Panc1 (cell line): ENCODE measurements around the gene CRYBG1. TPM values are rescaled to one million over a fixed set of nuclear protein-coding genes. Genes with fewer than 3 reads are reported as not detected.

Experiments used
- ATAC-seq: fragments of 200-7000 bp; cut with Tn5 transposase; 2 replicates; pipeline ENCODE4 v1.9.1; 2020; ENCODE audit warnings: mild to moderate bottlenecking, moderate library complexity
- BruUV-seq: library from RNA; stranded (reverse); fragments of 400-500 nt; replicated peaks from 2 replicates; lab custom pipeline; 2021; lab: Mats Ljungman, UMichigan
- CTCF ChIA-PET: fragments of 300-600 bp; sonication (Branson Sonifier 250); formaldehyde crosslinking; loops from one replicate; lab custom pipeline; 2022; ENCODE audit warnings: antibody characterized with exemption; lab: Charles Lee
- POLR2A ChIA-PET: fragments of 300-600 bp; sonication (Branson Sonifier 250); formaldehyde crosslinking; loops from one replicate; lab custom pipeline; 2022; ENCODE audit warnings: antibody characterized with exemption; lab: Charles Lee
- DNase-seq: peaks from one replicate; pipeline ENCODE4 v3.0.0-alpha.2; 2010; ENCODE audit warnings: low read depth, low spot score
- H3K27ac ChIP-seq: 2 replicates; pipeline ENCODE4 v1.5.1; 2011; ENCODE audit warnings: mild to moderate bottlenecking, low read length, inconsistent platforms
- H3K27me3 ChIP-seq: fragments of 200-500 bp; sonication (Bioruptor generic); 2 replicates; pipeline ENCODE4 v1.6.0; 2014; ENCODE audit warnings: low read length, inconsistent platforms; ENCODE audit not compliant: control insufficient read depth, insufficient read depth
- H3K36me3 ChIP-seq: fragments of 200-500 bp; sonication (Bioruptor generic); 2 replicates; pipeline ENCODE4 v1.5.1; 2014; ENCODE audit warnings: inconsistent platforms, mild to moderate bottlenecking, low read length, moderate library complexity; ENCODE audit not compliant: control insufficient read depth, insufficient read depth
- H3K4me1 ChIP-seq: 2 replicates; pipeline ENCODE4 v1.5.1; 2011; ENCODE audit warnings: inconsistent platforms, mild to moderate bottlenecking, low read length, moderate library complexity; ENCODE audit not compliant: control insufficient read depth, insufficient read depth
- H3K4me3 ChIP-seq, 2 experiments: 2 replicates each; pipeline ENCODE4 v1.5.1; 2011 to 2012; ENCODE audit warnings: low read depth in 2 of 2, low read length in 2 of 2, mild to moderate bottlenecking in 2 of 2, inconsistent platforms in 1 of 2, moderate library complexity in 1 of 2
- H3K9me3 ChIP-seq: fragments of 200-500 bp; sonication (Bioruptor generic); 2 replicates; pipeline ENCODE4 v1.5.1; 2014; ENCODE audit warnings: low read depth, mild to moderate bottlenecking, inconsistent platforms, low read length, moderate library complexity; ENCODE audit not compliant: control insufficient read depth, insufficient read depth
- POLR2AphosphoS5 ChIP-seq: IDR thresholded peaks from 2 replicates; pipeline ENCODE4 v1.6.1; 2012; ENCODE audit warnings: mild to moderate bottlenecking, low read depth, low read length, moderate library complexity
- SIN3A ChIP-seq: IDR thresholded peaks from 2 replicates; pipeline ENCODE4 v1.6.1; 2012; ENCODE audit warnings: low read depth, mild to moderate bottlenecking, low read length, moderate library complexity, borderline replicate concordance; ENCODE audit not compliant: insufficient read depth
- TCF7L2 ChIP-seq: IDR thresholded peaks from 2 replicates; pipeline ENCODE4 v1.6.1; 2011; ENCODE audit warnings: mild to moderate bottlenecking, low read depth, low read length, inconsistent platforms
- in situ Hi-C: cut with HindIII; loops from 2 replicates; pipeline ENCODE4 v1.10.0; 2016; ENCODE audit warnings: low sequenced_read_pairs, low pct_unique_long_range_greater_than_20kb
- intact Hi-C: fragments of 100-400 bp; cut with micrococcal nuclease; formaldehyde crosslinking; loops from one replicate; pipeline ENCODE4 v1.10.0; 2022; ENCODE audit not compliant: unreplicated experiment
- total RNA-seq: library from RNA; stranded (reverse); gene quantifications from one replicate; pipeline ENCODE4 v1.2.1, GENCODE V29; 2021; ENCODE audit not compliant: unreplicated experiment
- TF ChIP-seq, protein P1 (sequence below): fragments of 450-650 bp; IDR thresholded peaks from 2 replicates; pipeline ENCODE4 v1.5.1; 2017; ENCODE audit warnings: mild to moderate bottlenecking
- TF ChIP-seq, protein P2 (sequence below), 2 experiments: IDR thresholded peaks; 2 replicates each; pipeline ENCODE4 v1.6.1; 2011 to 2012; ENCODE audit warnings: low read depth in 2 of 2, control low read depth in 1 of 2, low read length in 1 of 2, mild to moderate bottlenecking in 1 of 2, moderate library complexity in 1 of 2; ENCODE audit not compliant: insufficient read depth in 1 of 2

The CRYBG1 gene
- total RNA-seq, 1 experiment from 2014 or later, result 32.3 TPM

DNA sequence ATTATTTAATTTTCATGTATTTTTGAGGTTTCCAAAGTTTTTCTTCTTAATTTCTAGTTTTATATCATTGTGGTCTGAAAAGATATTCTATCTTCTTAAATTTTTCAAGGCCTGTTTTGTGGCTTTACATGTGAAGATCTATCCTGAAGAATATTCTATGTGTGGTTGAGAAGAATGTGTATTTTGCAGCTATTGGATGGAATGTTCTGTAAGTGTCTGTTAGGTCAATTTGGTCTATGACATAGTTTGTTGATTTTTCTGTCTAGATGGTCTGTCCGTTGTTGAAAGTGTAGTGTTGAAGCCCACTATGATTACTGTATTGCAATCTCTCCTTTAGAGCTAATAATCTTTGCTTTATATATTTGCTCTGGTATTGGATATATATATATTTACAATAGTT, 125.7 kb downstream of the CRYBG1 start:
- no peaks in the 10 kb centered on the region for H3K4me1 ChIP-seq
- intact Hi-C loops (no loop called here), in situ Hi-C loops (no loop called here)
- ATAC-seq (no peak), DNase-seq (no peak)
- CTCF ChIA-PET, result interaction anchor here (0.6 kb wide), 1 partner anchor 154 kb away, joined by 3 read pairs; no protein-coding TSS in a partner anchor
- H3K27me3 ChIP-seq, result peaks cover 2% of the 10 kb centered on the region; the same call in 1 of the 2 replicates
- H3K9me3 ChIP-seq, result 0 out of 2 replicates have a peak, but pooled peaks cover 2% of the 10 kb centered on the region
- H3K27ac ChIP-seq, result no peak overlapping the region
- BruUV-seq, result no TSS peak
- H3K36me3 ChIP-seq, result no peaks in the 10 kb centered on the region
- TF ChIP-seq, protein P1, sequence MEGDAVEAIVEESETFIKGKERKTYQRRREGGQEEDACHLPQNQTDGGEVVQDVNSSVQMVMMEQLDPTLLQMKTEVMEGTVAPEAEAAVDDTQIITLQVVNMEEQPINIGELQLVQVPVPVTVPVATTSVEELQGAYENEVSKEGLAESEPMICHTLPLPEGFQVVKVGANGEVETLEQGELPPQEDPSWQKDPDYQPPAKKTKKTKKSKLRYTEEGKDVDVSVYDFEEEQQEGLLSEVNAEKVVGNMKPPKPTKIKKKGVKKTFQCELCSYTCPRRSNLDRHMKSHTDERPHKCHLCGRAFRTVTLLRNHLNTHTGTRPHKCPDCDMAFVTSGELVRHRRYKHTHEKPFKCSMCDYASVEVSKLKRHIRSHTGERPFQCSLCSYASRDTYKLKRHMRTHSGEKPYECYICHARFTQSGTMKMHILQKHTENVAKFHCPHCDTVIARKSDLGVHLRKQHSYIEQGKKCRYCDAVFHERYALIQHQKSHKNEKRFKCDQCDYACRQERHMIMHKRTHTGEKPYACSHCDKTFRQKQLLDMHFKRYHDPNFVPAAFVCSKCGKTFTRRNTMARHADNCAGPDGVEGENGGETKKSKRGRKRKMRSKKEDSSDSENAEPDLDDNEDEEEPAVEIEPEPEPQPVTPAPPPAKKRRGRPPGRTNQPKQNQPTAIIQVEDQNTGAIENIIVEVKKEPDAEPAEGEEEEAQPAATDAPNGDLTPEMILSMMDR, result no peak
- TF ChIP-seq SIN3A (no peak), POLR2AphosphoS5 (no peak), TCF7L2 (no peak)
- TF ChIP-seq, protein P2, sequence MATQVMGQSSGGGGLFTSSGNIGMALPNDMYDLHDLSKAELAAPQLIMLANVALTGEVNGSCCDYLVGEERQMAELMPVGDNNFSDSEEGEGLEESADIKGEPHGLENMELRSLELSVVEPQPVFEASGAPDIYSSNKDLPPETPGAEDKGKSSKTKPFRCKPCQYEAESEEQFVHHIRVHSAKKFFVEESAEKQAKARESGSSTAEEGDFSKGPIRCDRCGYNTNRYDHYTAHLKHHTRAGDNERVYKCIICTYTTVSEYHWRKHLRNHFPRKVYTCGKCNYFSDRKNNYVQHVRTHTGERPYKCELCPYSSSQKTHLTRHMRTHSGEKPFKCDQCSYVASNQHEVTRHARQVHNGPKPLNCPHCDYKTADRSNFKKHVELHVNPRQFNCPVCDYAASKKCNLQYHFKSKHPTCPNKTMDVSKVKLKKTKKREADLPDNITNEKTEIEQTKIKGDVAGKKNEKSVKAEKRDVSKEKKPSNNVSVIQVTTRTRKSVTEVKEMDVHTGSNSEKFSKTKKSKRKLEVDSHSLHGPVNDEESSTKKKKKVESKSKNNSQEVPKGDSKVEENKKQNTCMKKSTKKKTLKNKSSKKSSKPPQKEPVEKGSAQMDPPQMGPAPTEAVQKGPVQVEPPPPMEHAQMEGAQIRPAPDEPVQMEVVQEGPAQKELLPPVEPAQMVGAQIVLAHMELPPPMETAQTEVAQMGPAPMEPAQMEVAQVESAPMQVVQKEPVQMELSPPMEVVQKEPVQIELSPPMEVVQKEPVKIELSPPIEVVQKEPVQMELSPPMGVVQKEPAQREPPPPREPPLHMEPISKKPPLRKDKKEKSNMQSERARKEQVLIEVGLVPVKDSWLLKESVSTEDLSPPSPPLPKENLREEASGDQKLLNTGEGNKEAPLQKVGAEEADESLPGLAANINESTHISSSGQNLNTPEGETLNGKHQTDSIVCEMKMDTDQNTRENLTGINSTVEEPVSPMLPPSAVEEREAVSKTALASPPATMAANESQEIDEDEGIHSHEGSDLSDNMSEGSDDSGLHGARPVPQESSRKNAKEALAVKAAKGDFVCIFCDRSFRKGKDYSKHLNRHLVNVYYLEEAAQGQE (IDR thresholded peaks at IDR 0.05; ENCODE audit: insufficient read depth in 1 of 2, low read depth in 2 of 2, low read length in 1 of 2), result no peak
- POLR2A ChIA-PET, result no interaction called here
- no peak overlapping the region for H3K4me3 ChIP-seq

DNA sequence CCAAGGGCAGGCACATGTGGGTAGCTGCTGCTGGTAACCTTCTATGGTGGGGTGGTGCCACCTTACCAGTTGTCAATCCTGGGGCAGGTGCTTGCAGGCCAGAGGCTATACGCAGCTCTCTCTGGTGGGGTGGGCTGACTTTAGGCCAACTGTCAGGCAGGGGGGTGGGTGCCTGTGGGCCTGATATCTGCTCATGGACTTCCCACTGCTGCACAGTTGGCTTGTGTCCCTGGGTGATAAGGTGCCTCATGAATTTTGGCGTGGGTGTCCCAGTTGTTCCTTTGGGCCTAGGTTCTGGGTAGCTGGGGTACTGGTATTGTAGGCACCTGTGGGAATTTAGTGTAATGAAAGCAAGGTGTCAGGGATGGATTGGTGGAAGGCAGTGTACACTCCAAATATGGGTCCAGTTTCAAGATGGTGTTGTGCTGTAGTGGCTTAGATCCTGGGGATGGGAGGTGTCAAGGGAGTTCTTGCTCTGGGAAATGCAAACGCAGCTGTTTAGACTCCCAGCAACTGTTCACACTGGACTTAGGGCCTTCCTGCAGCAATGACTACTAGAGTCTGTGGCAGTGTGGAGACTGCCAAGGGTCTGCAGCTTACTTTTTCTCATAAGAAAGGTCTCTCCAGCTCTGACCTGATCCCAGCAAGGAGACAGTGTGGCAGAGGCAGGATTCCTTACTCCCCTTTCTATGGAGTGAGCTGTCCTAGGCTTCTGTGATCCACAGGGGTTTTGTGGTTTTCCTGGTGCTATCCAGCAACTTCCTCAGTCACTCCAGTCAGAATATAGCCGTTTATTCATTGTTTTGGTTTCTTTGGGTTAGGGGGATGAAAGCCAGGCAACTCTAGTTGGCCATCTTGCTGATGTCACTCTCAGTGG, 128.2 kb downstream of the CRYBG1 start:
- ChIA-PET POLR2A (no interaction called here), CTCF (no interaction called here)
- intact Hi-C loops (no loop called here), in situ Hi-C loops (no loop called here)
- no peaks in the 10 kb centered on the region for H3K36me3 ChIP-seq
- no peak for DNase-seq
- no peak overlapping the region for H3K4me3 ChIP-seq
- no peak overlapping the region for H3K27ac ChIP-seq
- no peaks in the 10 kb centered on the region for H3K4me1 ChIP-seq
- no TSS peak for BruUV-seq
- H3K27me3 ChIP-seq, result peaks cover 2% of the 10 kb centered on the region; the same call in 1 of the 2 replicates
- H3K9me3 ChIP-seq, result 0 out of 2 replicates have a peak, but pooled peaks cover 2% of the 10 kb centered on the region
- no peak for ATAC-seq
- TF ChIP-seq POLR2AphosphoS5 (no peak), SIN3A (no peak), TCF7L2 (no peak)
- TF ChIP-seq, protein P2 (IDR thresholded peaks at IDR 0.05; ENCODE audit: insufficient read depth in 1 of 2, low read depth in 2 of 2, low read length in 1 of 2), result no peak
- TF ChIP-seq, protein P1, result no peak
